Astrocyte (in vitro differentiated cells and primary cell): Measurements from ENCODE around the gene SNCAIP. TPM values are rescaled to one million over a fixed set of nuclear protein-coding genes. Genes with fewer than 3 reads are reported as not detected.

ENCODE experiments used
- DNase-seq: peaks from one replicate; pipeline ENCODE4 v3.0.0-alpha.2; 2010; ENCODE audit warnings: low read depth
- FAIRE-seq: peaks from 2 replicates; lab custom pipeline; 2011; peaks lifted over from hg19 to GRCh38; lab: Jason Lieb, UNC
- H2AFZ ChIP-seq: 2 replicates; pipeline ENCODE4 v1.6.0; 2012; ENCODE audit warnings: low read depth, low read length, inconsistent platforms
- H3K27ac ChIP-seq: 2 replicates; pipeline ENCODE4 v1.5.1; 2011; ENCODE audit warnings: low read depth, low read length, inconsistent platforms
- H3K27me3 ChIP-seq: 2 replicates; pipeline ENCODE4 v1.6.0; 2011; ENCODE audit warnings: low read length, inconsistent platforms; ENCODE audit not compliant: insufficient read depth
- H3K36me3 ChIP-seq: 2 replicates; pipeline ENCODE4 v1.5.1; 2011; ENCODE audit warnings: low read length, inconsistent platforms; ENCODE audit not compliant: insufficient read depth
- H3K4me1 ChIP-seq: 2 replicates; pipeline ENCODE4 v1.5.1; 2011; ENCODE audit warnings: low read length, inconsistent platforms; ENCODE audit not compliant: insufficient read depth
- H3K4me2 ChIP-seq: 2 replicates; pipeline ENCODE4 v1.6.0; 2012; ENCODE audit warnings: low read length, inconsistent platforms
- H3K4me3 ChIP-seq: 2 replicates; pipeline ENCODE4 v1.5.1; 2011; ENCODE audit warnings: low read depth, mild to moderate bottlenecking, low read length, inconsistent platforms; ENCODE audit not compliant: insufficient read depth
- H3K79me2 ChIP-seq: 2 replicates; pipeline ENCODE4 v1.6.0; 2012; ENCODE audit warnings: mild to moderate bottlenecking, low read length, inconsistent platforms; ENCODE audit not compliant: insufficient read depth
- H3K9ac ChIP-seq: 2 replicates; pipeline ENCODE4 v1.6.0; 2012; ENCODE audit warnings: mild to moderate bottlenecking, low read length, inconsistent platforms
- H3K9me3 ChIP-seq: 2 replicates; pipeline ENCODE4 v1.5.1; 2012; ENCODE audit warnings: low read depth, mild to moderate bottlenecking, low read length, inconsistent platforms; ENCODE audit not compliant: insufficient read depth
- H4K20me1 ChIP-seq: 2 replicates; pipeline ENCODE4 v1.6.0; 2012; ENCODE audit warnings: low read length, inconsistent platforms; ENCODE audit not compliant: insufficient read depth
- H3K27ac Mint-ChIP-seq: one replicate; pipeline ENCODE4 v1.8.0; 2021; ENCODE audit warnings: mild to moderate bottlenecking, mixed read lengths; ENCODE audit not compliant: unreplicated experiment
- H3K27me3 Mint-ChIP-seq: one replicate; pipeline ENCODE4 v1.8.0; 2021; ENCODE audit warnings: low read depth, mixed read lengths; ENCODE audit not compliant: unreplicated experiment
- H3K36me3 Mint-ChIP-seq: one replicate; pipeline ENCODE4 v1.8.0; 2021; ENCODE audit warnings: low read depth, mixed read lengths; ENCODE audit not compliant: unreplicated experiment
- H3K4me1 Mint-ChIP-seq: one replicate; pipeline ENCODE4 v1.8.0; 2021; ENCODE audit warnings: low read depth, mixed read lengths; ENCODE audit not compliant: unreplicated experiment
- H3K4me3 Mint-ChIP-seq: one replicate; pipeline ENCODE4 v1.8.0; 2021; ENCODE audit warnings: mild to moderate bottlenecking, moderate library complexity, mixed read lengths; ENCODE audit not compliant: unreplicated experiment
- H3K9me3 Mint-ChIP-seq: one replicate; pipeline ENCODE4 v1.8.0; 2021; ENCODE audit warnings: mild to moderate bottlenecking, mixed read lengths; ENCODE audit not compliant: unreplicated experiment
- CTCF ChIP-seq: IDR thresholded peaks from 2 replicates; pipeline ENCODE4 v1.5.1; 2011; ENCODE audit warnings: low read depth, mild to moderate bottlenecking, inconsistent platforms, low read length, moderate library complexity; ENCODE audit not compliant: insufficient read depth
- EZH2 ChIP-seq: IDR thresholded peaks from 2 replicates; pipeline ENCODE4 v1.6.1; 2012; ENCODE audit warnings: mild to moderate bottlenecking, low read length, inconsistent platforms; ENCODE audit not compliant: insufficient read depth
- total RNA-seq: library from RNA; stranded (reverse); gene quantifications from 2 replicates; pipeline ENCODE4 v1.2.1, GENCODE V29; 2021

The SNCAIP gene
- total RNA-seq, 1 donor from 2014 or later: 1.7 TPM

GRCh38 chr5:122400341-122400740, 88.3 kb downstream of the SNCAIP start:
- H3K4me3 ChIP-seq: no peak overlapping the region
- no peak overlapping the region for H3K27ac ChIP-seq
- DNase-seq: no peak
- H3K4me1 Mint-ChIP-seq: no peaks in the 10 kb centered on the region
- no peak overlapping the region for H3K4me2 ChIP-seq
- TF ChIP-seq CTCF: no peak
- TF ChIP-seq EZH2: no peak
- H3K27me3 Mint-ChIP-seq: no peaks in the 10 kb centered on the region
- no peaks in the 10 kb centered on the region for H3K27me3 ChIP-seq
- no peaks in the 10 kb centered on the region for H3K79me2 ChIP-seq
- H3K36me3 ChIP-seq: no peaks in the 10 kb centered on the region
- FAIRE-seq: no peak
- no peaks in the 10 kb centered on the region for H4K20me1 ChIP-seq
- peaks cover 2% of the 10 kb centered on the region for H3K9me3 Mint-ChIP-seq
- H3K4me3 Mint-ChIP-seq: no peak overlapping the region
- no peaks in the 10 kb centered on the region for H3K4me1 ChIP-seq
- H2AFZ ChIP-seq: no peak overlapping the region
- no peak overlapping the region for H3K9ac ChIP-seq
- H3K36me3 Mint-ChIP-seq: no peaks in the 10 kb centered on the region
- H3K27ac Mint-ChIP-seq: no peak overlapping the region
- H3K9me3 ChIP-seq: no peaks in the 10 kb centered on the region

DNA sequence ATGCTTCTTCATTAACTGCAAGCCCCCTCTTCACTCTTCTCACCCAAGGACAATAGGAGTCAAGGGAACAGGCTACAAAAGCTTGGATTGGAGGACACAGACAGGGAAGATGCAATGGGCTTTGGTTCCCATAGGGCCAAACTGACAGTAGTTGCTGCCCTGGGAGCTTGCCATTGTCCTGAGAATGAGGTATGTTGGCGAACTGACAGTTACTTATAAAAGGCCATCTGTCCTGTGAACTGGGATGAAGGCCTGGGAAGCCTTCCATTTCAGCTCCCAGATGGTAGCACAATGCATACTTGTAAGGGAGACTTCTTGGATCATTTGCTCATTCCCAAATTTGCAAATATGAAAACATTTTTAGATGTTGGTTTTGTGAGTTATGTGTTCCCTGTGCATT, 88.9 kb downstream of the SNCAIP start:
- no peaks in the 10 kb centered on the region for H3K27me3 ChIP-seq
- H3K9ac ChIP-seq: no peak overlapping the region
- H3K4me3 ChIP-seq: no peak overlapping the region
- H3K9me3 ChIP-seq: no peaks in the 10 kb centered on the region
- H3K4me2 ChIP-seq: no peak overlapping the region
- H4K20me1 ChIP-seq: no peaks in the 10 kb centered on the region
- H3K4me1 Mint-ChIP-seq: no peaks in the 10 kb centered on the region
- H3K79me2 ChIP-seq: no peaks in the 10 kb centered on the region
- no peak for FAIRE-seq
- no peaks in the 10 kb centered on the region for H3K36me3 Mint-ChIP-seq
- H3K27ac ChIP-seq: no peak overlapping the region
- H3K27ac Mint-ChIP-seq: no peak overlapping the region
- no peak overlapping the region for H3K4me3 Mint-ChIP-seq
- no peaks in the 10 kb centered on the region for H3K4me1 ChIP-seq
- TF ChIP-seq CTCF (no peak), EZH2 (no peak)
- no peaks in the 10 kb centered on the region for H3K27me3 Mint-ChIP-seq
- H3K36me3 ChIP-seq: no peaks in the 10 kb centered on the region
- H2AFZ ChIP-seq: no peak overlapping the region
- DNase-seq: no peak
- H3K9me3 Mint-ChIP-seq: peaks cover 2% of the 10 kb centered on the region

DNA sequence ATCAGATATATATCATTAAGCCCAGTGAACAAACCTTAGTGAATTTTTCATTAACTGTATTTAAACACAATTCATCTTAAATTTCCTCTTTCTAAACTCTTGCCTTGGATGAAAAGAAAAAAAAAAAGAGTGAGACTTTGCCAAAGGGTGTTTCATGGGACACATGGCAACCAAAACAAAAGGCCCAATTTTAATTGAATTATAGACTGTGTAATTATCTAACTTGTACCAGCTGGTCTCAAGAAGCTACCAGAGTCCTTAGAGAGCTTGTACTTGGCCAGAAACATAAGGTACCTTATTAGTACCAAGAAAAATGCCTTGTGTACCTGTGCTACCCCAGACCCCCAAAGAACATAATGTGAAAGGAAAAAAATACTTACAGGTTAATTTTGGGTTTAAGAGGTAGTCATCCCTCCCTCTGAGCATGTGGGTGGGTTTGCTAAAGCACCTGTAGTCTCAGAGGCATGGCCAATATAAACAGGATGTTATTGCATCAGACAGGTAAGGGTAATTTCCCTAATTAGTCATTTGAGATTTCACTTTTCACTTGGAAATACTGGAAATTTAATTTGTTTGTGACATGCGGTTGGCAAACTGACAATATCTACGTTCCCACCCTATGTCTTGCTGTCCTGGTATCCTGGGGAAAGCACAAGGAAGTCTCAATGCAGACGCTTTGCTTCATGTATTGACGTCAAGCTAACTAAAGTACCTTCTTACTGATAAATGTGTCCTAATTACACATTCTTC, 90.1 kb downstream of the SNCAIP start:
- no peaks in the 10 kb centered on the region for H3K4me1 Mint-ChIP-seq
- no peaks in the 10 kb centered on the region for H3K36me3 ChIP-seq
- no peaks in the 10 kb centered on the region for H3K36me3 Mint-ChIP-seq
- H3K27me3 ChIP-seq: no peaks in the 10 kb centered on the region
- no peaks in the 10 kb centered on the region for H4K20me1 ChIP-seq
- no peak overlapping the region for H3K4me3 ChIP-seq
- DNase-seq: no peak
- H3K4me2 ChIP-seq: no peak overlapping the region
- H3K4me3 Mint-ChIP-seq: no peak overlapping the region
- H3K9ac ChIP-seq: no peak overlapping the region
- no peak overlapping the region for H3K27ac Mint-ChIP-seq
- peaks cover 4% of the 10 kb centered on the region for H3K27me3 Mint-ChIP-seq
- FAIRE-seq: no peak
- no peaks in the 10 kb centered on the region for H3K79me2 ChIP-seq
- H3K9me3 Mint-ChIP-seq: peaks cover 2% of the 10 kb centered on the region
- no peaks in the 10 kb centered on the region for H3K4me1 ChIP-seq
- H3K27ac ChIP-seq: no peak overlapping the region
- no peak overlapping the region for H2AFZ ChIP-seq
- no peaks in the 10 kb centered on the region for H3K9me3 ChIP-seq
- TF ChIP-seq EZH2 (no peak), CTCF (no peak)
